Caco-2 (cell line): ENCODE measurements around the gene BUB1B. TPM values are rescaled to one million over a fixed set of nuclear protein-coding genes. Genes with fewer than 3 reads are reported as not detected.
A peak's percentile ranks its signal among the peaks of the same experiment; 100 is the strongest.

ENCODE experiments used
- BruUV-seq: library from RNA; stranded (reverse); fragments of 400-500 nt; replicated peaks from 2 replicates; lab custom pipeline; 2021; lab: Mats Ljungman, UMichigan
- CTCF ChIA-PET: fragments of 300-600 bp; sonication (Branson Sonifier 250); formaldehyde crosslinking; loops from one replicate; lab custom pipeline; 2022; ENCODE audit warnings: antibody characterized with exemption; lab: Charles Lee
- POLR2A ChIA-PET: fragments of 300-600 bp; sonication (Branson Sonifier 250); formaldehyde crosslinking; loops from one replicate; lab custom pipeline; 2022; ENCODE audit warnings: antibody characterized with exemption; lab: Charles Lee
- DNase-seq, 2 experiments: peaks; one replicate each; pipeline versions ENCODE4 v3.0.0 to v3.0.0-alpha.2; 2020 to 2022
- H3K27me3 ChIP-seq: replicated peaks from 2 replicates; pipeline ENCODE4 v1.6.0; 2011; ENCODE audit warnings: low read length; ENCODE audit not compliant: control insufficient read depth, insufficient read depth
- H3K36me3 ChIP-seq: 2 replicates; pipeline ENCODE4 v1.5.1; 2011; ENCODE audit warnings: low read length; ENCODE audit not compliant: control insufficient read depth, insufficient read depth
- H3K4me1 ChIP-seq: fragments of 250-450 bp; sonication (Bioruptor Pico); 2 replicates; pipeline ENCODE4 v1.5.1; 2020; ENCODE audit warnings: mild to moderate bottlenecking
- H3K4me3 ChIP-seq: 2 replicates; pipeline ENCODE4 v1.5.1; 2011; ENCODE audit warnings: low read depth, mild to moderate bottlenecking, control low read depth, low read length
- H3K9me3 ChIP-seq: fragments of 250-450 bp; sonication (Bioruptor Pico); 2 replicates; pipeline ENCODE4 v1.5.1; 2020; ENCODE audit warnings: mild to moderate bottlenecking, moderate library complexity
- H3K27ac Mint-ChIP-seq: one replicate; pipeline ENCODE4 v1.8.0; 2022; ENCODE audit warnings: mixed read lengths; ENCODE audit not compliant: unreplicated experiment
- H3K27me3 Mint-ChIP-seq: one replicate; pipeline ENCODE4 v1.8.0; 2022; ENCODE audit warnings: mixed read lengths; ENCODE audit not compliant: insufficient read depth, unreplicated experiment
- H3K36me3 Mint-ChIP-seq: one replicate; pipeline ENCODE4 v1.8.0; 2022; ENCODE audit warnings: mild to moderate bottlenecking, mixed read lengths; ENCODE audit not compliant: insufficient read depth, unreplicated experiment
- H3K4me1 Mint-ChIP-seq: one replicate; pipeline ENCODE4 v1.8.0; 2022; ENCODE audit warnings: low read depth, mixed read lengths; ENCODE audit not compliant: unreplicated experiment
- H3K4me3 Mint-ChIP-seq: one replicate; pipeline ENCODE4 v1.8.0; 2022; ENCODE audit warnings: mild to moderate bottlenecking, moderate library complexity, mixed read lengths; ENCODE audit not compliant: unreplicated experiment
- H3K9me3 Mint-ChIP-seq: one replicate; pipeline ENCODE4 v1.8.0; 2022; ENCODE audit warnings: mixed read lengths; ENCODE audit not compliant: unreplicated experiment
- CTCF ChIP-seq, 2 experiments: fragments of 200-600 bp in 1 of 2; IDR thresholded peaks; 1 replicate in 1 of 2; 2 replicates in 1 of 2; pipeline versions ENCODE4 v1.5.1 to v1.8.0; 2011 to 2022; ENCODE audit warnings: antibody characterized with exemption in 1 of 2, control low read depth in 1 of 2, inconsistent platforms in 1 of 2, low read depth in 1 of 2, low read length in 1 of 2, mild to moderate bottlenecking in 1 of 2, moderate library complexity in 1 of 2; ENCODE audit not compliant: insufficient read depth in 1 of 2, severe bottlenecking in 1 of 2, unreplicated experiment in 1 of 2
- intact Hi-C: fragments of 100-400 bp; cut with micrococcal nuclease; formaldehyde crosslinking; loops from one replicate; pipeline ENCODE4 v1.10.0; 2022; ENCODE audit not compliant: unreplicated experiment
- total RNA-seq: library from RNA; stranded (reverse); gene quantifications from 2 replicates; pipeline ENCODE4 v1.2.3, GENCODE V29; 2022

Gene BUB1B
- total RNA-seq, 1 experiment from 2014 or later = 73.5 TPM

- Histone ChIP-seq H3K36me3 (no peaks in the 10 kb centered on the region; the same call in 1 of the 2 replicates), H3K4me1 (peaks cover 9% of the 10 kb centered on the region), H3K9me3 (no peaks in the 10 kb centered on the region), H3K27me3 (no peaks in the 10 kb centered on the region), H3K4me3 (no peak overlapping the region)
- Mint-ChIP-seq H3K27ac (no peak overlapping the region), H3K4me1 (peaks cover 8% of the 10 kb centered on the region), H3K4me3 (peak overlapping the region; percentile 86), H3K27me3 (no peaks in the 10 kb centered on the region), H3K36me3 (peaks cover 11% of the 10 kb centered on the region), H3K9me3 (no peaks in the 10 kb centered on the region)
- no peak for TF ChIP-seq CTCF (IDR thresholded peaks at IDR 0.05; ENCODE audit: insufficient read depth in 1 of 2, low read depth in 1 of 2, low read length in 1 of 2, severe bottlenecking in 1 of 2, unreplicated experiment in 1 of 2)
- DNase-seq = no peak
- CTCF ChIA-PET = no interaction called here
- no TSS peak for BruUV-seq
- POLR2A ChIA-PET = no interaction called here
- intact Hi-C loops = loop anchor here (2.0 kb wide), 1 partner anchor 13 kb away; the partner anchor contains the start of gene PAK6
Observed at GRCh38 chr15:40251486-40252140, 90.7 kb downstream of the BUB1B start.

GRCh38 chr15:40252141-40252437, 91.2 kb downstream of the BUB1B start:
- H3K4me1 ChIP-seq = peaks cover 12% of the 10 kb centered on the region
- CTCF ChIA-PET = interaction anchor here (0.9 to 1.2 kb wide), 4 partner anchors 11 to 85 kb away, joined by 3 to 5 read pairs (median 4); no protein-coding TSS in a partner anchor
- intact Hi-C loops = loop anchor here (2.0 kb wide), 1 partner anchor 13 kb away; the partner anchor contains the start of gene PAK6
- H3K4me3 ChIP-seq = peak overlapping the region; percentile 58
- DNase-seq = no peak
- Mint-ChIP-seq H3K27me3 (no peaks in the 10 kb centered on the region), H3K36me3 (peaks cover 16% of the 10 kb centered on the region), H3K9me3 (no peaks in the 10 kb centered on the region), H3K4me3 (peak overlapping the region; percentile 86), H3K4me1 (peaks cover 8% of the 10 kb centered on the region), H3K27ac (no peak overlapping the region)
- TF ChIP-seq CTCF (IDR thresholded peaks at IDR 0.05; ENCODE audit: insufficient read depth in 1 of 2, low read depth in 1 of 2, low read length in 1 of 2, severe bottlenecking in 1 of 2, unreplicated experiment in 1 of 2) = no peak
- H3K27me3 ChIP-seq = no peaks in the 10 kb centered on the region
- no peaks in the 10 kb centered on the region for H3K9me3 ChIP-seq
- no TSS peak for BruUV-seq
- POLR2A ChIA-PET = no interaction called here
- H3K36me3 ChIP-seq = no peaks in the 10 kb centered on the region; the same call in 1 of the 2 replicates

- intact Hi-C loops = loop anchor here (2.0 kb wide), 1 partner anchor 14 kb away; the partner anchor contains the start of gene PAK6
- Mint-ChIP-seq H3K27me3 (no peaks in the 10 kb centered on the region), H3K36me3 (peaks cover 19% of the 10 kb centered on the region), H3K27ac (peak overlapping the region; percentile 56), H3K4me3 (peak overlapping the region; percentile 86), H3K4me1 (peaks cover 8% of the 10 kb centered on the region), H3K9me3 (no peaks in the 10 kb centered on the region)
- Histone ChIP-seq H3K36me3 (no peaks in the 10 kb centered on the region; the same call in 1 of the 2 replicates), H3K9me3 (no peaks in the 10 kb centered on the region), H3K4me3 (peak overlapping the region; percentile 58), H3K4me1 (peaks cover 17% of the 10 kb centered on the region), H3K27me3 (no peaks in the 10 kb centered on the region)
- TF ChIP-seq CTCF (IDR thresholded peaks at IDR 0.05; ENCODE audit: insufficient read depth in 1 of 2, low read depth in 1 of 2, low read length in 1 of 2, severe bottlenecking in 1 of 2, unreplicated experiment in 1 of 2) = no peak
- BruUV-seq = no TSS peak
- POLR2A ChIA-PET = interaction anchor here (0.6 kb wide), 1 partner anchor 41 kb away, joined by 3 read pairs; no protein-coding TSS in a partner anchor
- peak in 1 of 2 experiments; percentile 69 for DNase-seq
- CTCF ChIA-PET = interaction anchor here (0.9 to 1.2 kb wide), 4 partner anchors 10 to 85 kb away, joined by 3 to 5 read pairs (median 4); no protein-coding TSS in a partner anchor
Observed at GRCh38 chr15:40252438-40253166, 91.7 kb downstream of the BUB1B start.
